Measurements from ENCODE around the gene CEP85L.
A peak's percentile ranks its signal among the peaks of the same experiment; 100 is the strongest.

The CEP85L gene

GRCh38 chr6:118618676-118619377, 32.6 kb downstream of the CEP85L start:
- peak; percentile 72 for DNase-seq

GRCh38 chr6:118617417-118617816, 34.0 kb downstream of the CEP85L start:
- no peak for DNase-seq

DNA sequence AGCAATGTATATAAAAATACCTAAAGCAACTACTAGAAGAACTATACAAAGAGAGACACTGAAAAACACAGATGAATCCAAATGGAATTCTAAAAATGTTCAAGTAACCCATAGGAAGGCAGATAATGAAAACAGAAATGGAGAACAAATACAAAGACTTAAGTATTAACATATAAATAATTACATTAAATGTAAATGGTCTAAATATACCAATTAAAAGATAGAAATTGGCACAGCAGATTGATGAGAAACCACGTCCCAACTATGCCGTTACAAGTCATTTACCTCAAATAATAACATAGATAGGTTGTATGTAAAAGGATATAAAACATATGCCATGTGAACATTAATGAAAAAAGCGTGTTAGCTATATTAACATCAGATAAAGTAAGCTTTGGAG, 40.1 kb downstream of the CEP85L start:
- no peak for DNase-seq

DNA sequence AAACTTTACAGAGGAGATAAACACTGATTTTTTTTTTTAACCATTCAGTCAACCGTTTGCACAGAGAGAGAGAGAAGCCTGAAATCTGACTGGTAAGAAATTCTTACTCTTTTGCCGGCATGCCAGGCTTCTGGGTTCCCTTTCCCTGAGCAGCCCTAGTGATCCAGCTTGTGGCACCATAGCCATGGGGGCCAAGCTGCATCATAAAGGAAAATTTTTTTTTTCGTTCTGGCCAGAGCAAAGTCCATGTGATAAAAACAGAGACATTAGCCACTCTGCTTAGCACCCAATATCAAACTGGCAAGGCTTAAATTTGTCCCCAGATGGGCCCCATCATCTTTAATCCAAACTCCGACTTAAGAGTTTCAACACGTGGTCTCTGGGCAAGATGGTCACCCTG, 44.5 kb downstream of the CEP85L start:
- DNase-seq = no peak

DNA sequence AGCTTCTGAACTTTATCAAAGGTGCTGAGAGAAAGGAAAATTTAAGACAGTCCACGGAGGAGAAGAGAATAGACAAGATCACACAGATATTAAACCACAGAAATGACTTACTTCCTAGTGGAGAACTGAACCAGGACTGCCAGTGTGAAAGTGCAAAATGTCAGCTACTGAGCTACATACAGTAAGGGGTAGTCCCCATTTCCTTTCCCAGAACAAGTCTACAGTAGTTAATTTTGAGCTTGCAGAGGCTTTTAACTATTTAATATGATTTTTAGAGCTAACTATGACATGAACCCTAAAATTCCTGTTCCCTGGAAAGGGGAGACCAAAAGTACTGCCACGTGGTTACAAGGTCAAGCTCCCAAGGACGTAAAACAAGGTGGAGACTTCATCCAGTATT, 45.1 kb downstream of the CEP85L start:
- DNase-seq = no peak

DNA sequence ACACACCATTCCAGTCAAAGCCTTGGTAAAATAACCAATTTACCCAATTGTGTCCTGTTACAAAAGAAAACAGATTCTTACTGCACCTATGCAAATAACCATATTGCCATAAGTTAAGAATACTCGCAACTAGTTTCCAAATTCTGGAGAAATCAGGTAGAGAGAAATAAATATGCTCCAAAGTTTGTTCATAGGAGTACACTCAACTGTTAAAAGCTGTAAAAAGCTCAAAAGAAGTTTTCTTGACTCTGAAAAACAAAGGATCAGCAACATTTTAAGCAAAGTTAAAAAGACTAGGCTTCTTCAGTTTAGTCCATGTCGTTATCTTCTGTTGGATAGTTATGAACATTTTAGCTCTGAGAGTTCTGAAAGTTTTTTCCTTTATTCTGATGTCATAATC, 48.0 kb downstream of the CEP85L start:
- no peak for DNase-seq

DNA sequence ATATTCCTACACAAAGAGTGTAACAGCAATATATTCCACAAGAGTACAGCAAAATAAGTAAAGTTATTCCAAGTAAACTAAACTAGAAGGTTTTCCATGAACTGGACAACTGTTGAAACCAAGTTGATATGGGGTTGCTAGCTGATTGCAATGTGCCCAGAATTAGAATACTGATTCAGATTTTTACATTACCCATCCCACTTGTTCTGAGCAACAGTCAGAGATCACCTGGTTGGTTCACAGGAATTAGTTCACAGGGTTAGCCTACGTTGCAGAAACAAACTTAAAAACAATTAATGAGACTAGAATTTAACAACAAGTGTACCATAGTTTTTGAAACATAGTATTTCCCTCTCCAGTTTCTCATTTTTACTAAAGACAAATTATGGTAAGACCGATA, 49.1 kb downstream of the CEP85L start:
- DNase-seq = no peak

GRCh38 chr6:118598324-118598723, 53.1 kb downstream of the CEP85L start:
- DNase-seq = no peak

DNA sequence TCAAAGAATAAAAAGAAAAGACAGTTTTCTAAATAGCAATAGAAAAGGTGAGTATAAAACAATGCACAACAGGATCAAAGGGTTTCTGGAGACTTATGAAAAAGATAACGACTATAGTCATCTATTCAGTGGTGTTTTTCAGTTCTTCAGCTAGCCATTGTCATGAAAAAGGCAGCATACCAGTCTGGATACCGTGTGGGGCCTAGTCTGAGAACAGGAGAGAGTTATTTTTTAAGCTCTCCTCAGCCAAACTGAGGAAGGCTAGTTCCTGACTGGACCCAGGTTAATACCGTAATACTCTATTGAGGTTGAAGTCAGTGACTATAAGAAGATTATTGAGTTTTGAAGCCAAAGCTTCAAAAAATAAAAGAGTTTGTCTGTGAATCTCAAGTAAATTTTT, 53.8 kb downstream of the CEP85L start:
- no peak for DNase-seq

GRCh38 chr6:118596774-118597320, 54.5 kb downstream of the CEP85L start:
- no peak for DNase-seq

DNA sequence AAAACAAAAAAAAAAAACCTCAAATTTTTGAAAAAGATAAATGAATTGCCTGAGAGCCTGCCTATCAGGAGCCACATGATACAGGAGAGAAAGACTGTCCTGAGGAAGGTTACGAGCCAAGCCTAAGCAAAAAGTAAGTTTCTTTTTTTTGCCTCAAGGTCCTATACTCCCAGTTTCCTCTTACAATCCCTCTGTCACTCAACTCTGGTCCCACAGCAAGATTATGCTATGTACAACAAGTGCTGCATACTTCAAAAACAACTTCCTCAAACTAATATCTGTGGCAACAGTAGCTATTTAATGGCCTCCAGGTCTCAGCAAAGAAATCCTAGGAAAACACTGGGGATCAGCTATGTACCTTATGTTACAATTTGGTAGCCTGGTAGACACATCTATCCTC, 56.5 kb downstream of the CEP85L start:
- no peak for DNase-seq

GRCh38 chr6:118591897-118592296, 59.5 kb downstream of the CEP85L start:
- no peak for DNase-seq

GRCh38 chr6:118589649-118590365, 61.6 kb downstream of the CEP85L start:
- DNase-seq = no peak

DNA sequence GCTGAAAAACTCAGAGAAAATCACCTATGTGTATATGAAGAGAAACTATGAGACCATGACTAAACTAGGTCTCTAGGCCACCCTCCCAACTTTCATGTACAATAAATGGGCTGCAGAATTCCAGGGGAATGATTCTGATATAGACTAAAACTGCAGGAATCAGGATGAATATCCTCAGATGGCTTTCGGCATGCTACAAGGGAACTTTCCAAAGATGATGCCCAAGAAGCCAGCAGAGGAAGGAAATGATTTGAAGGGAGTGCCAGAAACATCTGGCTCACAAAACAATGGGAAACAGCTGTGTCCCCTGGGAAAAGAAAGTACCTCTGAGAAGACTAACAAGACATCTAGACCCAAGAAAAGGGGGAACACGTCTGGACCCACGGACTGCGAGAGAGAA, 62.2 kb downstream of the CEP85L start:
- DNase-seq = no peak

DNA sequence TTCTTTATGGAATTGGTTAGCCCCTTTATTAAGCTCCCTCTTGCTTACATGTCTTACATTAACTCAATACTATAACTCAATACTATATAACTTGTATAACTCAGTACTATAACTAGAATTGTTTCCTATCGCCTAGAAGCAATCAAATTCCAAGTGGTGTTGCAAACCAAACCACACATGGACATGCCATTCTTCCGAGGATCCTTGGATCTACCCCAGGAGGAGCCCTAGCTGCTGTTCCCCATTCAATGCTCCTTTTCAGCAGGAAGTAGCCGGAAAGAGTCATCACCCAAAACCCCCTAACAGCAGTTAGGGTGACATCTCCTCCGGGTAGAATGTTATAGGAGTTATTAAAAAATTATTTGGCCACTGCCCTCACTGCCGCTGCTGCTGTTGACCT, 62.8 kb downstream of the CEP85L start:
- no peak for DNase-seq

DNA sequence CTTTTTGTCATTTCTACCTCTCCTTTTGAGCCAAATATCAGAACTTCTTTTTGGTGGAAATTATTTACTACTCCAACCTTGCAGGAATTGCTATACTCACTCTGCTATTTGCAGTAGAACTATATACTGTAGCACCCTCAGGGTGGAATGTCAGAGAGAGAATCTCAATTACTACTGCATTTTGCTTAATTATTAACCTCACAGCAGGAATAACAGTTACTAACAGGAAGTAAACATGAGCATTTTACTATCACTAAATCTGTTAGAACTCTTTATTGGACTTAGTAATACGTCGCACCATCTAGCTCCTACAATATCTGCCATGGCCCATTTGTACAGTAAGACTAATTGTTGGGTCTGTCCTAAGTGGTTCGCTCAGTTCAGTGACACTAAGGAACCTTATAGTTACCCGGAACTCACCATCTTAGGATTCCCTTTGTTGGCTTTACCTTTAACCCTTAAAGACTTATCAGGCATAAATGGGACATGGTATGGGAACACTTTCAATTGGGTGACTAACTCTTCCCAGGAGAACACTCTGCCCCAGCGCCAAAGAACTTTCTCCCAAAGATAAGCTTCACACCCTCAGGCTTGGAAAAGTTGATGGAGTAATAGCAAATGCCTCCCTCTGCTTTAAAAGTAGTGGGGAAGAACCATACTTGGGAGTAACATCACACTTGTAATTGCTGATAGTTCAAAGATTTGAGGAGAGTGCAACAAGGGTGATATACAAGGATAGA, 64.5 kb downstream of the CEP85L start:
- no peak for DNase-seq

DNA sequence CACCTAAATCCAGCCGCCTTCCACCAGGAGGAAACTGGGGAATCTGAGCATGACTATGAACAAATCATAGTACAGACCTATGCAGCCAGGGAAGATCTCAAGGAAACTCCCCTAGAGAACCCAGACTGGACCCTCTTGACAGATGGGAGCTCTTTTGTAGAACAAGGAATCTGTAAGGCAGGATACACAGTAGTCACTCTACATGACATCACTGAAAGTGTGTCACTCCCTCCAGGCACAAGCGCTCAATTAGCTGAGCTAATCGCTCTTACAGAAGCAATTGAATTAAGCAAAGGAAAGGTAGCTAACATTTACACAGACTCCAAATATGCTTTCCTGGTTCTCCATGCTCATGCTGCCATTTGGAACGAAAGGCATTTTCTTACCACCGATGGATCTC, 66.5 kb downstream of the CEP85L start:
- DNase-seq = no peak

GRCh38 chr6:118581489-118581959, 69.9 kb downstream of the CEP85L start:
- DNase-seq = no peak

DNA sequence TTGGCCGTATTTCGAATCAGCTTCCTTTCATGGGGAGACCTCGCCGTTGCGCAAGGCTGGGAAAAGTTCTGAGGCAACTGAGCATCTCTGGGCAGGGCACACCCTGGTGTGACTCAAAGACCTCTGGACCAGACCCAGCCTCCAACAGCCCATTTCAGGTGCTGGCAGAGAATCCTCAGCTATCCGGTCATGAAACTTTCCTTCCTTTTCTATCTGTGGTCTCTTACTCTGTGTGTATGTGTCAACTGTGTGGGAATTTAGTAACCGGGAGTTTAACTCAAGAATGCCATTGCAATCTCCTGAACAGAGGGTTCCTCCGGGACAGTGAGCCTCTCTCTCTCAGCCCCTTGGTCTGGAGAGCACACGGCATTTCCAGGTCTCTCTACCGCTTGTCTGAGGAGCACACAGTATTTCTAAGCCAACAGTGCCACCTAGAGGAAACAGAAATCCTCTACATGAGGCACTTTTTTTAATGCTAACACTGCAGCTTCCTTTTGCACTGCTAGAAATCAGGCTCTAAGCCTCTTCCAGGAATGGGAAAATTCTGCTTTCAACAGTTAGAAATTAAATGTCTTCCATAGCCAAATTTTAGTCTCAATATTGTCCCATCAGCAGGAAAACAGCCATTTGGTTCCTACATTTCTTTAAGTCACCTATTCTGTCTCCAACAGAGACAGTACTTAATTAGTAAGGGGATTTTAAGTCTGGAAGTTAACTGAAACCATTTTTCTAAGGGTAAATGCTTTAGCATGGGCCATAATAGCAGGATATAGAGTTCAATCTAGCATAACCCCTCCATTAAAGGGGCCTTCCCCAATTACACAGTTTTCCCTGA, 70.6 kb downstream of the CEP85L start:
- DNase-seq = no peak

DNA sequence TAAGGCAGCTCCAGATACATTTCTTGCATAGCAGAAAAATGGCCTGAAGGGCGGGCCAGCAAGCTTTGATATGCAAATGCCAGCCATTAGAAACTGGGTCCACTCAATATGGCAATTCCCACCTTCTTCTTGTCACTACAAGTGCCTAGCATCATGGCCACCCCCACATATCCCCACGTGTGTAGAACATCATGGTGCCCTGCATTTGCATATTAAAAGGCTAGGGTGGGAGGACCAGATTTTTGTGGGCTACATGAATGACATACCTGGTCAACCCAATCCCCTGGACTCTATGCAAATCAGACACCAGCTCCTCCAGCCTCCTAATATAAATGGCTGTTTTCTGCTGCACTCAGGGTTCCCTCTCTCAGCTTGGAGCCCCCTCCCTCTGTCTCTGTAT, 71.6 kb downstream of the CEP85L start:
- no peak for DNase-seq

DNA sequence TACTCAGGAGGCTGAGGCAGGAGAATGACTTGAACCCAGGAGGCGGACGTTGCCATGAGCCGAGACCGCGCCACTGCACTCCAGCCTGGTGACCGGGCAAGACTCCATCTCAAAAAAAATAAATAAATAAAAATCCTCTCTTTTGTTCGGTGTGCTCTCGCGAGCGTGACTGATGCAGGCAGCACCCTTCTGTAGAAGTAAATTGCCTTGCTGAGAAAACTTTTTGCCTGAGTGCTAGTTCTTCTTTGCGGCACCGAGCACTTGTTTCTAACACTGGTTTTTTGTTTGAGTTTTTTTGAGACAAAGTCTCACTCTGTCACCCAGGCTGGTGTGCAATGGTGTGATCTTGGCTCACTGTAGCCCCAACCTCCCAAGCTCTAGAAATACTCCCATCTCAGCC, 72.8 kb downstream of the CEP85L start:
- DNase-seq = no peak

DNA sequence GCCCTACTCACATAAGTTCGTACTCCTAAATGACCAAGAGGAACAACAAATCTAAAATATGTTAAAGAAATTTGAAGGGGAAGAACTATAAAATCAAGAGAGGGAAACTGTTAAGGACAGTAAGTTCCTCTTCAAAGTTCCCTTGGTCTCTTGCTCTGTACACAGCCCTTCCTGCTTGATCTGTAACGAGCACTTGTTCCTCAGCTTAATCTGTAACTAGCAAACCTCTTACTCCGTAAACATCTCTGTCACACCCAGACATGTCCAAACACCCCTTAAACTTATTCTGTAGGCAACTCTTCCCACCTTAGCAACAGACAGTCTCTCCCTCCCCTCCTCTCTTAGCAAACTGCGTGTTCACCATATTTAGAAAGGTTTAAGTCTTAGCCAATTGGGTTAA, 73.4 kb downstream of the CEP85L start:
- DNase-seq = no peak
